Left ventricle myocardium superior (tissue), 1 donor: ENCODE measurements around the gene CDH15. TPM values are rescaled to one million over a fixed set of nuclear protein-coding genes. Genes with fewer than 3 reads are reported as not detected.

Source experiments
- ATAC-seq: fragments of 200-7000 bp; cut with Tn5 transposase; one replicate; pipeline ENCODE4 v1.9.1; 2020; ENCODE audit warnings: mild to moderate bottlenecking, moderate library complexity
- DNase-seq: peaks from one replicate; pipeline ENCODE4 v3.0.0-alpha.2; 2020
- intact Hi-C: fragments of 100-400 bp; cut with micrococcal nuclease; formaldehyde crosslinking; loops from one replicate; pipeline ENCODE4 v1.11.0; 2022
- long read RNA-seq: library from polyadenylated mRNA; unstranded; transcript quantifications from one replicate; pipeline ENCODE4 v2.0.0, GENCODE V29; 2021
- total RNA-seq: library from RNA; stranded (reverse); fragmentation: NEBNext Ultra II Directional; extraction: Animal tissue kit (Norgen Biotek cat#: 25700); gene quantifications from one replicate; pipeline ENCODE4 v1.2.1, GENCODE V29; 2021
- donor health status: DM: no; HTN: yes; CAD: no; lungs with severe emphysema.

The CDH15 gene, protein sequence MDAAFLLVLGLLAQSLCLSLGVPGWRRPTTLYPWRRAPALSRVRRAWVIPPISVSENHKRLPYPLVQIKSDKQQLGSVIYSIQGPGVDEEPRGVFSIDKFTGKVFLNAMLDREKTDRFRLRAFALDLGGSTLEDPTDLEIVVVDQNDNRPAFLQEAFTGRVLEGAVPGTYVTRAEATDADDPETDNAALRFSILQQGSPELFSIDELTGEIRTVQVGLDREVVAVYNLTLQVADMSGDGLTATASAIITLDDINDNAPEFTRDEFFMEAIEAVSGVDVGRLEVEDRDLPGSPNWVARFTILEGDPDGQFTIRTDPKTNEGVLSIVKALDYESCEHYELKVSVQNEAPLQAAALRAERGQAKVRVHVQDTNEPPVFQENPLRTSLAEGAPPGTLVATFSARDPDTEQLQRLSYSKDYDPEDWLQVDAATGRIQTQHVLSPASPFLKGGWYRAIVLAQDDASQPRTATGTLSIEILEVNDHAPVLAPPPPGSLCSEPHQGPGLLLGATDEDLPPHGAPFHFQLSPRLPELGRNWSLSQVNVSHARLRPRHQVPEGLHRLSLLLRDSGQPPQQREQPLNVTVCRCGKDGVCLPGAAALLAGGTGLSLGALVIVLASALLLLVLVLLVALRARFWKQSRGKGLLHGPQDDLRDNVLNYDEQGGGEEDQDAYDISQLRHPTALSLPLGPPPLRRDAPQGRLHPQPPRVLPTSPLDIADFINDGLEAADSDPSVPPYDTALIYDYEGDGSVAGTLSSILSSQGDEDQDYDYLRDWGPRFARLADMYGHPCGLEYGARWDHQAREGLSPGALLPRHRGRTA
- total RNA-seq, result not detected
- long read RNA-seq, result 0 reads

DNA sequence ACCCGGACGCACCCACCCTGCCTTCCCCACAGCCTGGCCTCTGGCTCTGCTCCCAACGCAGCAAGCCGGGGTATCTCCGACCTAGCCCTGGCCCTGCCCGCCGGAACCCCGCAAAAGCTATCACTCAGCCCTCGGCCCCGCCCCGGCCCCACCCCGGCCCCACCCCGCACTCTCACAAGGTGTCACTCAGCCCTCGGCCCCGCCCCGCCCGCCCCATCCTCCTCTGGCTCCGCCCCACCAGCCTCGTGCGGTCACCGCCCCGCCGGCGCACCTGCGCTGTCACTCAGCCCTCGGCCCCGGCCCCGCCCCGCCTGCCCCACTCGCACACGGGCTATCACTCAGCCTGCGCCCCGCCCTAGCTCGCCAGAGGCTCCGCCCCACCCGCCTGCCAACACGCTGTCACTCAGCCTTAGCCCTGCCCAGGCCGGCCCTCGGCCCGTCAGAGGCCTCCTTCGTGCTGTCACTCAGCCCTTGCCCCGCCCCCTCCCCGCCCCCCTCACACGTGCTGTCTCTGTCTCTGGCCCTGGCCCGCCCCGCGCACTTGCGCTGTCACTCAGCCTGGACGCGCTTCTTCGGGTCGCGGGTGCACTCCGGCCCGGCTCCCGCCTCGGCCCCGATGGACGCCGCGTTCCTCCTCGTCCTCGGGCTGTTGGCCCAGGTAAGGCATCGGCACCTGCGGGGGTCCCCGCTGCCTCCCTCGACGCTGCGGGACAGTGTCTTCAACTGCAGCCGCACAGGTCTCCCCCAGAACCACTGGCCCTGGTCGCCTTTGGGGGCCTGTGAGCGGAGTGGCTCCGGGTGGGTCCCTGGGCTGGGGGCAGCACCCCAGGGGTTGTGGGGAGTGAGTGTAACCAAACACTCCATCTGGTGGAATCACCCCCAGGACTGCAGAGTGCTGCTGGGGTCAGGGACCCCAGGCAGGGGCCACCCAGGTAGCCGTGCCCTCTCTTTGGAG is at the start of gene CDH15:
Gene CDH15, plus strand, starts transcription at position 533 of the 955 bp plus-strand sequence. Its CDS starts 84 bp downstream, at position 617.
- intact Hi-C loops, result no loop called here
- ATAC-seq (peak; percentile 95), DNase-seq (peak; percentile 92)

DNA sequence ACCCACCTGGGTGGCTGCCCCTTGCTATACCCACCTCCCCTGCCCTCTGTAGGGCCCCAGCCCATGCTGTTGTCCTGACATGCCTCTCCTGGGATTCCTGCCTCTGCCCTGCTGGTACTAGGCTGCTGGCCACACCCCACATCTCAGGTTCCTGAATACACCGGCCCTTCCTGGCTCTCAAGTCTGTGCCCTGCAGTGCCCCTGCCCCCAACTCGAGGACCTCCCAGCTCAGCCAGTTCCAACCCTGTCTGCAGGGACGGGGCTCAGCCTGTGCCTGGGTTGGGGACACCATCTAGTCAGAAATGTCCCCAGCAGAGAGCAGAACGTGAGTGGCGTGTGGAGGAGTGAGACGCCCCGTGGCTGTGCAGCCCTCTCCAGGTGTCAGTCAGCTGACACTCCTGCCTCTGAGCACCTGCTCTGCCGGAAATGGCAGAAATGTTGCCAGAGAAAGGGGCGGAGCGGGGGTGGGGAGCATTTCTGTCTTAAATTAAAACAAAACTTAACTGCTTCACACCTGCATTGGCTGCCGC is 49.2 kb upstream of the CDH15 start:
- ATAC-seq (no peak), DNase-seq (peak; percentile 22)
- intact Hi-C loops, result no loop called here

DNA sequence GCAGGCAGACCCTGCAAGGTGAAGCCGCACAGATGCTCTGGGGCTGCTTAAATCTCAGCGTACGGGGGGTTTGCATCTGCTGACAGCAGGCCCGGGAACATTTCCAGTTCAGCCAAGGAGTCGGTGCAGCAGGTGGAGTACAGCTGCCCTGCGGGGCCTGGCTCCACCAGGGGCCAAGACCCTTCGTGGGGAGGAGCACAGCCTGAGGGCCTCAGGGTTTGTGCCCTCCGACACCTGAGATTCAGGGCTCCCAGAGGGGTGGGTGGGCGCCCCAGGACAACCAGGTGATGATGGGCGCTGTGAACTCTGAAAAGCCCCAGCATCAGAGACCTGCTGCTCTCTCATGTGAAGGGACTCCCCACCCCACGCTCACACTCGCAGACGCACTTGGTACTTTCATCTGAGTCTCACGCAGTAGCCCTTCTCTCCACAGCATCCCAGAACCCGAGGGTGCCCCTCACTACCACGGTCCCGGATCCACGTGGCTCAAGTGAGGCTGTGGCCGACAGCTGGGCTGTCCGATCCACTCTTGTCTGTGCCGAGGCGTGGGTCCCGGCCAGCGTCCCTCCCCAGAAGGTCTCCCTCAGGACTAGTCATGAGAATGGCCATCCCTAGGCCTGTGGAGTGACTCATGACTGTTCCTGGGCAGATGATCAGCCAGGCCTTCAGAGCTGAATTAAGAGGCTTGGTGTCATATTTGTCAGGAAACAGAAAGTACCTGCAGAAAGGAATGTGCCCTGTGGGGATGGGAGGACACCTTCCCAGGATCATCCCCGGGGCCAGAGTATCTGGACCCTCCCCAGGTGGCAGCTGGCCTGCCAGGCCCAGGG is 48.3 kb upstream of the CDH15 start:
- peak; percentile 12 for DNase-seq
- intact Hi-C loops, result no loop called here
- ATAC-seq, result no peak

DNA sequence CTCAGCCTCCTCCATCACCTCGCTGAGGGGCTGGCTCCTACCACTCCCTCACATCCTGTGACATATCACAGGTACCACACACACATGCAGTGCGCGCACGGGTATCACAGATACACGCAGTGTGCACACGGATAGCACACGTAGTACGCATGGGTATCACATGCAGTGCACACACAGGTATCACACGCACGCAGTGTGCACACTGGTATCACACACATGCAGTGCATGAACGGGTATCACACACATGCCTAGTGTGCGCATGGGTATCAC is 47.8 kb upstream of the CDH15 start:
- no peak for ATAC-seq
- intact Hi-C loops, result no loop called here
- peak; percentile 16 for DNase-seq

DNA sequence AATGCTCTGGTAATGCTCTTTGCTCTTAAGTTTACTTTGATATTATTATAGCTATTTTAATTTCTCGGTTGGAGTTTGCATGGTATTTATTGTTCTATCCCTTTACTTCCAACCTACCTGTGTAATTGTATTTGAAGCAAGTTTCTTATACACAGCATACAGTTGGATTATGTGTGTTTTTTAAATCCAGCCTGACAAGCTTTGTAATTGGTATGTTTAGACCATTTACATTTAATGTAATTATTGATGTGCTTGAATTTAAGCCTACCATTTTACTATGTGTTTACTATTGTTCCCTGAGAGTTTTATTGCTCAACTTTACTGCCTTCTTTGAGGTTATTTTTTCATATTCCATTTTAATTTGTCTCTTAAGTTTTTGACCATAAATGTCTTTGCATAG is 42.2 kb upstream of the CDH15 start:
- no peak for DNase-seq
- no peak for ATAC-seq
- intact Hi-C loops, result no loop called here

DNA sequence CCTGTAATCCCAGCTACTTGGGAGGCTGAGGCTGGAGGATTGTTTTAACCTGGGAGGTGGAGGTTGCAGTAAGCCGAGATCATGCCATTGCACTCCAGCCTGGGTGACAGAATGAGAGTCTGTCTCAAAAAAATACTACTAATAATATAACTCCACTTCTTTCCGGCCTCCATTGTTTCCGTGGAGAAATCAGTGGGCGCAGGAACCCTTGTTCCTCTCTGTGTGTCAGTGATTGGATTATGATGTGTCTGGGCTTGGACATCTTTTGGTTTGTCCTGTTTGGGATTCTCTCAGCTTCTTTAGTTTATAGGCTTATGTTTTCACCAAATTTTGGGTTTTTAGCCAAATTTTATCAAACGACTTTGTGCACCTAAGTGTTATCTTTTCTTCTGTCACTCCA is 41.1 kb upstream of the CDH15 start:
- ATAC-seq (no peak), DNase-seq (no peak)
- intact Hi-C loops, result no loop called here

DNA sequence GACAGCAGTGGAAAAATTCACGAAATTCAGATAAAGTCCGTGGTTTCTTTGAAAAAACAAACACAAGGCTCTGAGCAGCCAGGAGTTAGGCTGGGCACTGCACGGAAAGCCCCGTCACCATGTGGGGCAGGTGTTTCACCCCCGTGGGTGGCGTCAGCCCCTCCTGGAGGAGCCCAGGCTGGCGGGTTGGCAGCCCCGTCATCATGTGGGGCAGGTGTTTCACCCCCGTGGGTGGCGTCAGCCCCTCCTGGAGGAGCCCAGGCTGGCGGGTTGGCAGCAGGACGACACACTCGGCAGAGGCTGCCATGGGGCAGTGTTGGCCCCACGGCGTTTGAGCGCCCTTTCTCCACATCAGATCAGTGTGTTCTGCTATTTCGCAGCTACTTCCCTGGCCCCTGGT is 39.8 kb upstream of the CDH15 start:
- peak; percentile 22 for DNase-seq
- intact Hi-C loops, result no loop called here
- ATAC-seq, result no peak

DNA sequence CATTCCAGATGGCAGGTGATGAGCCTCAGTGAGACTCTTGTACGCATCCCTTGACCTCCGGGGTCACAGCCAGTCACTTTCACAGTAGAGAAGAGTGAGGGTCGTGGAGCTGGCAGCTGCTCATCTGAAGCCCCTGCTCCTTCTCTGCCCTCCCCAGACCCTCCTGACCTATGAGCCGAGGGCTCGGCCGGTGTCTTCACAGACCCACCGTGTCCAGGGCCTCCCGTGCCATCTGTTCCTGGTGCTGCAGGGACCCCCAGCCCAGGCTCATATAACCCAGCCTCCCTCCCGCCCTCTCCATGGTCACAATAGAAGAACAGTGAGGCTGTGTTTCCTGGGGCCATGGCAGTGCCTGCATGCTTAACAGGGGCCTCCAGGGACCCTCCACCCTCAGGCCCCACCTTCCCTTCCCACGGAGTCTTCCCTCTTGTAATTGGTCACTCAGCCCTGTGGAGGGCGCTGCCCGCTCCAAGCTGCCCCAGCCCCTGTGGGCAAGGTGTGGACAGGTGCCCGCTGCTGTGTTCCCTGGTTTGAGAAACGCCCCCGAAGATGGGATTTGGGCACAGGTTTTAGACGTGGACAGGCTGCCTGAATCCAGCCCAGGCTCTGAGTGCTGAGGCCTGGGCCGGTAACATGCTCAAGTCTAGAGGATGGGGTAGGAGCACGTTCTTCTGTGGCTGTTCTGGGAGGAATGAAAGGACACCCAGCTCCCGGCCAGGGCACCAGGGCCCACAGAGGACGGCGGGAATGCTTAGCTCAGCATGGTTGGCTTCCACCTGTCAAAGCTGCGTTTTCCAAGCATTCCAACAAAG is 39.1 kb upstream of the CDH15 start:
- ATAC-seq (no peak), DNase-seq (peak; percentile 7)
- intact Hi-C loops, result no loop called here

- intact Hi-C loops, result no loop called here
- ATAC-seq, result no peak
- peak; percentile 19 for DNase-seq
Measured at GRCh38 chr16:89133457-89134127, 38.0 kb upstream of the CDH15 start.

- DNase-seq (peak; percentile 12), ATAC-seq (no peak)
- intact Hi-C loops, result no loop called here
Measured at GRCh38 chr16:89134269-89134668, 37.3 kb upstream of the CDH15 start.

- no peak for DNase-seq
- intact Hi-C loops, result no loop called here
- no peak for ATAC-seq
Measured at GRCh38 chr16:89135166-89135565, 36.4 kb upstream of the CDH15 start.

DNA sequence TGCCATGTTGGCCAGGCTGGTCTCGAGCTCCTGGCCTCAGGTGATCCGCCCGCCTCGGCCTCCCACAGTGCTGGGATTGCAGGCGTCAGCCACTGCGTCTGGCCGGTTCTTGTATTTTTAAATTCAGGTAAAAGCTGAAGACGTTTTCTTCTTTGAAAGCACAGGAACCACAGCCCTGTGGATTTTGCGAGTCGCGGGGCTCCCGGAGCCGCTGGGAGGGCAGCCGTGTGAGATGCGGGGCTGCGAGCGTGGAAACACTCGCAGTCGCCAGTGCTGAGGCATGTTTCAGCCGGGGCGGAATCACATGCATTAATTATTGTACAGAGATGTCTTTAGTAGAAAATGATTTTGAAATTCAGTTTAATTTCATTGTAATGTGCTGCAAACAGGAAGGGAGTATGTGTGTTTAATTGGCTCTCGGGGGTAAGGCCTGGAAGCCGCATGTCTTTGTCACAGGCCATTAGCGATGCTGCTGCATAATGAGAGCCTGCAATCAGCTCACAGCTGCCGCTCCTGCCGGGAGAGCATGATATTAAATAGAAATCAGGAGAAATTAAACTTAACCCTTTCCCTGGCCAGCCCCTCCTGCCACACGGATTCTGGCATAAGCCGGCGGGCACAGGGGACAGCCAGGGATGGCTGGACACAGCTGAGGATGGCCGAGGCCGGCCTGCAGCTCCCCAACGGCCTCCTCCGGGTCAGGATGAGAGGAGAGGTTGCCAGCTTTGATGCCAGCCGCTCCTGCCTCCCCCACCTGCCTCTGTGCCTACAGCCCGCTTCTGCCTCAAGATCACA is 35.4 kb upstream of the CDH15 start:
- no peak for ATAC-seq
- DNase-seq, result peak; percentile 13
- intact Hi-C loops, result no loop called here

DNA sequence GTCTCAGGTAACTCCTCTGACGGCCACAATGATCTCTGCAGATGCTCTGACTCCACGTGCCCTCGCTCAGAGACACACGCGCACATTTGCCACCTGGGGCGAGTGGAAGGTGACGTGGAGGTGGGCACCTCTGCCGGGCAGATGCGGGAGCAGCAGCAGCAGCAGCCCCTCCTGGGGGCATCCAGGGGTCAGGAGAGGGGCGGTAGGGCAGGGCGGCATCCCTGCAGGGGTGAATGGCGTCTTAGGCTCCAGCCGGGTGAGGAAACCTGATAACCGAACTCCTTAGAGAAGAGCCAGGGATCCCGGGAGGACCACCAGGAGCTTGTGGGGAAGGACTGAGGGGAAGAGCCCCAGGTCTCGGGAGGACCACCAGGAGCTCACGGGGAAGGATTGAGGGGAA is 34.6 kb upstream of the CDH15 start:
- ATAC-seq (no peak), DNase-seq (peak; percentile 12)
- intact Hi-C loops, result no loop called here

DNA sequence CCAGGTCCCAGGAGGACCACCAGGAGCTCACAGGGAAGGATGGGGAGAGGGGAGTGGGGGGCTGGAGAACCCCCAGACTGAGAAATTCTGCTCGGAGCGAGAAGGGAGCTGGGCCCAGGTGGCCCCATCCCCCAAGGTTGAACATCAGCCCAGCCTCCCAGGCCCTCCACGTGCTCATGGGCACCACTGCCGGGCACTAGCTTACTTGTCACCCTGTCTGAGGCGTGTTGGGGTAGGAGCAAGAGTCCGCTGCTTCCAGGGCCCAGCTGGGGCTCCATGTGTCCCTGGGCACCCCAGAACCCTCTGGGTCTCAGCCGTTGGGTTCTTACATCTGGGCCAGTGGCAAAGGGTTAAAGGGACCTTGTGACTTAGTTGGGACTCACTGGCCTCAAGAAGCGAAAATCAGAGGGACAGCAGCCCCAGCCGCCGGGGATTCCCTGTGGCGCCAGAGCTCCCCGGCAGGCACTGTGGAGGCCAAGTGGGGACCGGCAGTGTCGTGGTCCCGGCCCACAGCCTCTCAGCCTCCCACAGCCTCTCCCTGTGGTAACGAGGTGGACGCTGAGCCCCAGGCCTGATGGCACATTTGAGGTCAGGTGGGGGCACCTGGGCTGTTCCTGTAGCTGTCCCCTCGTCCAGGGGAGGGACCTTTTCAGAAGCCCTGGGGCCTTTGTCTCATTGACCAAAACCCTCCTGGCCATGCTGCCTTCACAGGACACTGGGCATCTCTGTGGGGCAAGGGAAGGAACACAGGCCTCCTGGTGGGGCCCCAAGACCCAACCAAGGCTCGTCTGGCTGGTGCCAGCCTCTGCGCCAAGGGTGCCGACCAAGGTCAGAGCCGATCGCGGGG is 33.7 kb upstream of the CDH15 start:
- intact Hi-C loops, result no loop called here
- DNase-seq (peak; percentile 10), ATAC-seq (no peak)

GRCh38 chr16:89138513-89138795 is 33.1 kb upstream of the CDH15 start:
- intact Hi-C loops, result no loop called here
- DNase-seq (no peak), ATAC-seq (no peak)
